Measurements from ENCODE around the gene DCLK1.

DNA sequence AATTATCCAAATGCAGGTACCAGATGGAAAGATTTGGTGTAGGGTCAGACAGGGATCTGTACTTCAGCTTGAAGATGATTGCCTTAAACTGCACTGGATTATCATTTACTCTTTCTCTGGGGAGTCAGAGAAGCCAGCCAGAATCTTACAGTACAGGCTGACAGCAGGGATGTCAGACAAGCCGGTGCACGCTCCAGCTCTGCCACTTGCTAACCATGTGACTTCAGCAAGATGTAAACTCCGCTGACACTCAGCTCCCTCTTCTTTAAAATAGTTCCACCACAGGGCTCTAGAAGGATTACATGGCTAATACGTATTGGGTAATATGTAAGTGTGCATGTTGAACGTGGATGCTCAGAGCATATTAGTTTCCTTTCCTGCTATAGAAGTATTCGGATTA is 403.3 kb downstream of the DCLK1 start:
- TF ChIP-seq, protein P1, sequence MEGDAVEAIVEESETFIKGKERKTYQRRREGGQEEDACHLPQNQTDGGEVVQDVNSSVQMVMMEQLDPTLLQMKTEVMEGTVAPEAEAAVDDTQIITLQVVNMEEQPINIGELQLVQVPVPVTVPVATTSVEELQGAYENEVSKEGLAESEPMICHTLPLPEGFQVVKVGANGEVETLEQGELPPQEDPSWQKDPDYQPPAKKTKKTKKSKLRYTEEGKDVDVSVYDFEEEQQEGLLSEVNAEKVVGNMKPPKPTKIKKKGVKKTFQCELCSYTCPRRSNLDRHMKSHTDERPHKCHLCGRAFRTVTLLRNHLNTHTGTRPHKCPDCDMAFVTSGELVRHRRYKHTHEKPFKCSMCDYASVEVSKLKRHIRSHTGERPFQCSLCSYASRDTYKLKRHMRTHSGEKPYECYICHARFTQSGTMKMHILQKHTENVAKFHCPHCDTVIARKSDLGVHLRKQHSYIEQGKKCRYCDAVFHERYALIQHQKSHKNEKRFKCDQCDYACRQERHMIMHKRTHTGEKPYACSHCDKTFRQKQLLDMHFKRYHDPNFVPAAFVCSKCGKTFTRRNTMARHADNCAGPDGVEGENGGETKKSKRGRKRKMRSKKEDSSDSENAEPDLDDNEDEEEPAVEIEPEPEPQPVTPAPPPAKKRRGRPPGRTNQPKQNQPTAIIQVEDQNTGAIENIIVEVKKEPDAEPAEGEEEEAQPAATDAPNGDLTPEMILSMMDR (conservative IDR thresholded peaks at IDR 0.05 in 1 of 2, IDR thresholded peaks at IDR 0.05 in 1 of 2; ENCODE audit: low read depth in 1 of 2, low read length in 2 of 2) = no peak
- no peak for TF ChIP-seq EZH2 (IDR thresholded peaks at IDR 0.05; ENCODE audit: low read length, missing control alignments)
